NB4 (cell line): Measurements from ENCODE around the gene AP1B1.

Experiments used
- MAX ChIP-seq: IDR thresholded peaks from 2 replicates; pipeline ENCODE4 v1.6.1; 2011; ENCODE audit warnings: low read depth, low read length
- POLR2A ChIP-seq: IDR thresholded peaks from 2 replicates; pipeline ENCODE4 v1.6.1; 2011; ENCODE audit warnings: mild to moderate bottlenecking; ENCODE audit not compliant: insufficient read length; ENCODE audit errors: extremely low read depth
- TF ChIP-seq, protein P1 (sequence below): IDR thresholded peaks from one replicate; pipeline ENCODE4 v1.5.1; 2012; ENCODE audit warnings: low read depth, low read length

DNA sequence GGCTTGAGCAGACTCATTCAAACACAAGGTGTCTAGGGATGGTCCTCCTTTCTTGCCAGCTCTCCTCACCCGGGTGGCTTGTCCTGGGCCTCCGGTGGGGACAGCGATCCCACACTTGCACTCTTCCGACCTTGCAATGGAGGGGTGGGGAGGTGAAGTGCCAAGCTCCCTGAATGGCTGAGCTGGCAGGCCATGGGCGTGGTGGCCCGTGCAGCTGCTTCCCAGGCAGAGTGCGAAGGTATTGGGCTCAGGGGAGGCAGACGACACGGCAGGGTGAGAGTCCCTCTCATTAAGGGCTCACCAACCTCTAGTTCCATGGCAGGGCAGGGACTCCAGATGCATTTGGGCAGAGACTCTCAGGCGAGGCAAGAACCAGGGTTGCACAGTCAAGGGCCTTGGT, 61.9 kb downstream of the AP1B1 start:
- TF ChIP-seq, protein P1, sequence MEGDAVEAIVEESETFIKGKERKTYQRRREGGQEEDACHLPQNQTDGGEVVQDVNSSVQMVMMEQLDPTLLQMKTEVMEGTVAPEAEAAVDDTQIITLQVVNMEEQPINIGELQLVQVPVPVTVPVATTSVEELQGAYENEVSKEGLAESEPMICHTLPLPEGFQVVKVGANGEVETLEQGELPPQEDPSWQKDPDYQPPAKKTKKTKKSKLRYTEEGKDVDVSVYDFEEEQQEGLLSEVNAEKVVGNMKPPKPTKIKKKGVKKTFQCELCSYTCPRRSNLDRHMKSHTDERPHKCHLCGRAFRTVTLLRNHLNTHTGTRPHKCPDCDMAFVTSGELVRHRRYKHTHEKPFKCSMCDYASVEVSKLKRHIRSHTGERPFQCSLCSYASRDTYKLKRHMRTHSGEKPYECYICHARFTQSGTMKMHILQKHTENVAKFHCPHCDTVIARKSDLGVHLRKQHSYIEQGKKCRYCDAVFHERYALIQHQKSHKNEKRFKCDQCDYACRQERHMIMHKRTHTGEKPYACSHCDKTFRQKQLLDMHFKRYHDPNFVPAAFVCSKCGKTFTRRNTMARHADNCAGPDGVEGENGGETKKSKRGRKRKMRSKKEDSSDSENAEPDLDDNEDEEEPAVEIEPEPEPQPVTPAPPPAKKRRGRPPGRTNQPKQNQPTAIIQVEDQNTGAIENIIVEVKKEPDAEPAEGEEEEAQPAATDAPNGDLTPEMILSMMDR, result no peak
- TF ChIP-seq POLR2A, result no peak
- TF ChIP-seq MAX, result no peak
